B cell (primary cell): Measurements from ENCODE around the gene FKBP6.

Experiments
- CTCF ChIP-seq: fragments of 200-600 bp; IDR thresholded peaks from one replicate; pipeline ENCODE4 v1.8.0; 2022; ENCODE audit warnings: antibody characterized with exemption, mild to moderate bottlenecking
- EZH2 ChIP-seq: IDR thresholded peaks from 2 replicates; pipeline ENCODE4 v1.6.1; 2012; ENCODE audit warnings: borderline replicate concordance, low read depth, mild to moderate bottlenecking, moderate library complexity, low read length; ENCODE audit not compliant: insufficient read depth, poor library complexity, severe bottlenecking

- TF ChIP-seq EZH2 (no peak), CTCF (no peak)
Measured at GRCh38 chr7:73350306-73351068, 22.5 kb downstream of the FKBP6 start.
